HuH-7.5 (cell line): ENCODE results near the gene LRRC10.

Experiments
- DNase-seq: peaks from one replicate; pipeline ENCODE4 v3.0.0; 2011; ENCODE audit warnings: low spot score

LRRC10 gene

DNA sequence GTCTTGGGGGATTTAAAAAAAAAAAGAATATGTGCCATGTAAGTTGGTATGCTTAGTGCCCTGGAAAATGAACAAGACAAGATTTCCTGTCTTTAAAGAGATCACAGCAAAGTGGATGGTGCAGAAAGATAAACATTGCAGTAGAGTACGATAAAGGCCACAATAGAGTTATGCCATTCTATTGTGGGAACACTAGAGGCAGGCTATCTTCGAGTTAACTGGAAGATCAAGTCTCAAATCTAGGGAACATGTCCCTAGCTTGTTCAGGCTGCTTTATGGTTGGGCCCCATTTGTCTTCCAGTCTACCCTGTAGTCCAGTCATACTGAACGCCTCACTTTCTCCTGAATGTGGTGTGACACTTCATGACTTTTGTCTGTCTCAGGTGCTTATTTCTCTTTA lies 44.1 kb downstream of the LRRC10 start:
- DNase-seq: no peak

DNA sequence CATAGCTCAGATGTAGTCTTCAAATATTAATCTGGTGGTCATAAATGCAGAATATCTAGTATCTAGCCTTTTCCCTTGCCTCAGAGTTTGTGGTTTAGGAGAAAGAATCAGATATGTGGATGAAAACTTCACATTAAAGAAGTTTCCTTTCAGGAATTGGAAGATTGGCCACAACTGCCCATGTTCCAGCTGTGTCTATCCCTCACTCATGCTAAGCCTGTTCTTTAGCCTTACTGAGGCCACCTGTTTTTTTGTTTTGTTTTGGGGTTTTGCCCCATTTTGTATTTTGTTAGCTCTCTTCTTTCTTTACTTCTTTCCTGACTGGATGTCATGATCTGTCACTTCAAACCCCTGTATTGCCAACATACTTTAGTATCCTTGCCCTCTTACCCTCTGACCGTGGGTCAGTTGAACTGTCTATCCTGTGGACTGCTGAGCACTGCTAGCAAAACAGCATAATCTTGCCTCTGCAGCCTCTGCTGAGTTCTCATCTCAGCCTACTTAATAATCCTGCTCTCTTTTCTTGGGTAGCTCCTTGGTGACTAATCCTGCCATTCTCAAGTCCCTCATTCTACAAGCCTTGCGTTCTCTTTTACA lies 47.4 kb downstream of the LRRC10 start:
- no peak for DNase-seq
